H1 (cell line): Measurements from ENCODE around the gene QRICH2.

Source experiments
- CHD1 ChIP-seq: IDR thresholded peaks from 2 replicates; pipeline ENCODE4 v1.6.1; 2012; ENCODE audit warnings: low read depth, low read length, improper control_type of control experiment
- EZH2 ChIP-seq: fragments of 200-600 bp; sonication (generic); IDR thresholded peaks from 2 replicates; pipeline ENCODE4 v1.7.1; 2012; ENCODE audit warnings: low read depth, mild to moderate bottlenecking, moderate library complexity, low read length, inconsistent platforms; ENCODE audit not compliant: severe bottlenecking
- JUN ChIP-seq: IDR thresholded peaks from 2 replicates; pipeline ENCODE4 v1.6.1; 2011; ENCODE audit warnings: low read depth, mild to moderate bottlenecking, improper control_type of control experiment, low read length
- MAFK ChIP-seq: IDR thresholded peaks from 2 replicates; pipeline ENCODE4 v1.6.1; 2012; ENCODE audit warnings: low read depth, mild to moderate bottlenecking, improper control_type of control experiment, low read length
- NRF1 ChIP-seq: IDR thresholded peaks from 2 replicates; pipeline ENCODE4 v1.6.1; 2011; ENCODE audit warnings: mild to moderate bottlenecking, low read depth, low read length, improper control_type of control experiment
- POLR2A ChIP-seq, 2 experiments: IDR thresholded peaks; 1 replicate in 1 of 2; 2 replicates in 1 of 2; pipeline ENCODE4 v1.6.1; 2011; ENCODE audit warnings: low read depth in 2 of 2, low read length in 2 of 2, mild to moderate bottlenecking in 2 of 2; ENCODE audit errors: control extremely low read depth in 1 of 2
- POLR2AphosphoS5 ChIP-seq: IDR thresholded peaks from 2 replicates; pipeline ENCODE4 v1.6.1; 2011; ENCODE audit warnings: low read depth, low read length
- RFX5 ChIP-seq: IDR thresholded peaks from 2 replicates; pipeline ENCODE4 v1.6.1; 2011; ENCODE audit warnings: low read depth, low read length, improper control_type of control experiment, borderline replicate concordance
- RXRA ChIP-seq: IDR thresholded peaks from 2 replicates; pipeline ENCODE4 v1.6.1; 2011; ENCODE audit warnings: low read depth, mild to moderate bottlenecking, low read length, moderate library complexity; ENCODE audit not compliant: insufficient read depth
- SP2 ChIP-seq: IDR thresholded peaks from 2 replicates; pipeline ENCODE4 v1.6.1; 2012; ENCODE audit warnings: mild to moderate bottlenecking, low read length, inconsistent platforms
- TEAD4 ChIP-seq: IDR thresholded peaks from 2 replicates; pipeline ENCODE4 v1.6.1; 2012; ENCODE audit warnings: low read depth, low read length, inconsistent platforms, mixed read lengths
- YY1 ChIP-seq: IDR thresholded peaks from 2 replicates; pipeline ENCODE4 v1.6.1; 2011; ENCODE audit warnings: low read depth, mild to moderate bottlenecking, low read length
- TF ChIP-seq, protein P1 (sequence below), 3 experiments: IDR thresholded peaks; 1 replicate in 2 of 3; 2 replicates in 1 of 3; pipeline versions ENCODE4 v1.5.1 to v1.6.1; 2011; ENCODE audit warnings: low read length in 3 of 3, mild to moderate bottlenecking in 3 of 3, inconsistent platforms in 2 of 3, low read depth in 1 of 3, moderate library complexity in 1 of 3; ENCODE audit not compliant: insufficient read depth in 1 of 3; ENCODE audit errors: control extremely low read depth in 1 of 3
- TF ChIP-seq, protein P2 (sequence below): IDR thresholded peaks from 2 replicates; pipeline ENCODE4 v1.6.1; 2011; ENCODE audit warnings: low read depth, mild to moderate bottlenecking, low read length; ENCODE audit not compliant: insufficient read depth

DNA sequence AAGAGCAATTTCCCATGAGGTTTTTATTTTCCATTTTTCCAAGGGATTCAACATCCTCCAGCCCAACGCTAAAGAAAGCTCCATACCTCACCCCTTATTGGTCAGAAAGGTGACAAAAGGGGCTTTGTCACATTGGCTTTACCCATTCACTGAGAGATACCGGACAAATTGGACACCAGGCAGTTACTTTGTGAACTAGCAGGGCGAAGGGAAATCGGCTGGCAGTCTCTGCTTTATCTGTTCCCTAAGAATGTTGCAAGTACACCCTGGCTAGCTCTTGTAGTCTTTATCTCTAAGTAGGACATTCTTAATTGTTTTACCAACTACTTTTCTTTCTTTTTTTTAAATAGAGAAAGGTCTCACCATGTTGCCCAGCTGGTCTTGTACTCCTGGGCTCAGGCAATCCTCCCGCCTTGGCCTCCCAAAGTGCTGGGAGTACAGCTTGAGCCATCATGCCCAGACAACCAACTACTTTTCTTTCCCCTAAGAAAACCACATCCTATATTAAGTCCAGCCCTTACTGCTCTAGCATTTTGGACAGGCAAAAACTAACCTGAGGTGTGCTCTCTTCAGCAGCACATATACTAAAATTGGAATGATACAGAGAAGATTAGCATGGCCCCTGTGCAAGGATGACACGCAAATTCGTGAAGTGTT, 28.8 kb upstream of the QRICH2 start:
- TF ChIP-seq RFX5 (no peak), CHD1 (no peak), POLR2AphosphoS5 (no peak), SP2 (no peak), POLR2A (IDR thresholded peaks at IDR 0.05; ENCODE audit: control extremely low read depth in 1 of 2, low read depth in 2 of 2, low read length in 2 of 2) (no peak), RXRA (no peak), NRF1 (no peak), YY1 (no peak), TEAD4 (no peak), MAFK (no peak), JUN (no peak), EZH2 (no peak)
- TF ChIP-seq, protein P1, sequence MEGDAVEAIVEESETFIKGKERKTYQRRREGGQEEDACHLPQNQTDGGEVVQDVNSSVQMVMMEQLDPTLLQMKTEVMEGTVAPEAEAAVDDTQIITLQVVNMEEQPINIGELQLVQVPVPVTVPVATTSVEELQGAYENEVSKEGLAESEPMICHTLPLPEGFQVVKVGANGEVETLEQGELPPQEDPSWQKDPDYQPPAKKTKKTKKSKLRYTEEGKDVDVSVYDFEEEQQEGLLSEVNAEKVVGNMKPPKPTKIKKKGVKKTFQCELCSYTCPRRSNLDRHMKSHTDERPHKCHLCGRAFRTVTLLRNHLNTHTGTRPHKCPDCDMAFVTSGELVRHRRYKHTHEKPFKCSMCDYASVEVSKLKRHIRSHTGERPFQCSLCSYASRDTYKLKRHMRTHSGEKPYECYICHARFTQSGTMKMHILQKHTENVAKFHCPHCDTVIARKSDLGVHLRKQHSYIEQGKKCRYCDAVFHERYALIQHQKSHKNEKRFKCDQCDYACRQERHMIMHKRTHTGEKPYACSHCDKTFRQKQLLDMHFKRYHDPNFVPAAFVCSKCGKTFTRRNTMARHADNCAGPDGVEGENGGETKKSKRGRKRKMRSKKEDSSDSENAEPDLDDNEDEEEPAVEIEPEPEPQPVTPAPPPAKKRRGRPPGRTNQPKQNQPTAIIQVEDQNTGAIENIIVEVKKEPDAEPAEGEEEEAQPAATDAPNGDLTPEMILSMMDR (IDR thresholded peaks at IDR 0.05; ENCODE audit: control extremely low read depth in 1 of 3, insufficient read depth in 1 of 3, low read depth in 1 of 3, low read length in 3 of 3): no peak
- TF ChIP-seq, protein P2, sequence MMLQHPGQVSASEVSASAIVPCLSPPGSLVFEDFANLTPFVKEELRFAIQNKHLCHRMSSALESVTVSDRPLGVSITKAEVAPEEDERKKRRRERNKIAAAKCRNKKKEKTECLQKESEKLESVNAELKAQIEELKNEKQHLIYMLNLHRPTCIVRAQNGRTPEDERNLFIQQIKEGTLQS: no peak
